GM06990 (cell line): ENCODE data around the gene ZNF90.
"Not testable (repeated sequence)": the region's sequence is repeated elsewhere in the genome, so short reads cannot be mapped to it uniquely, and the experiment has no call there.

Source experiments
- DNase-seq: peaks from one replicate; pipeline ENCODE4 v3.0.0-alpha.2; 2011; ENCODE audit not compliant: insufficient read length; ENCODE audit errors: extremely low read depth
- H3K27me3 ChIP-seq: replicated peaks from 2 replicates; pipeline ENCODE4 v1.6.0; 2011; ENCODE audit warnings: low read length; ENCODE audit not compliant: control insufficient read depth, insufficient read depth
- H3K36me3 ChIP-seq: 2 replicates; pipeline ENCODE4 v1.5.1; 2011; ENCODE audit warnings: low read length; ENCODE audit not compliant: control insufficient read depth, insufficient read depth
- H3K4me3 ChIP-seq: replicated peaks from 2 replicates; pipeline ENCODE4 v1.5.1; 2011; ENCODE audit warnings: low read depth, mild to moderate bottlenecking, control low read depth, low read length
- CTCF ChIP-seq: IDR thresholded peaks from 2 replicates; pipeline ENCODE4 v1.5.1; 2011; ENCODE audit warnings: low read length, control low read depth, mild to moderate bottlenecking, inconsistent platforms; ENCODE audit not compliant: insufficient read depth, poor library complexity, severe bottlenecking

The ZNF90 gene

GRCh38 chr19:20080656-20081055 is 2.9 kb downstream of the ZNF90 start:
- H3K27me3 ChIP-seq = no peaks in the 10 kb centered on the region
- H3K4me3 ChIP-seq = no peak overlapping the region
- no peaks in the 10 kb centered on the region for H3K36me3 ChIP-seq
- TF ChIP-seq CTCF = no peak
- DNase-seq = no peak

- not testable (repeated sequence) for DNase-seq, H3K4me3 ChIP-seq, H3K36me3 ChIP-seq, H3K27me3 ChIP-seq
These were observed 4.5 kb downstream of the ZNF90 start for GRCh38 chr19:20082232-20082833.

- H3K27me3 ChIP-seq, H3K4me3 ChIP-seq, DNase-seq, H3K36me3 ChIP-seq: not testable (repeated sequence)
These were observed 5.1 kb downstream of the ZNF90 start for GRCh38 chr19:20082876-20083275.

- DNase-seq = no peak
- Histone ChIP-seq H3K4me3 (no peak overlapping the region), H3K36me3 (no peaks in the 10 kb centered on the region; the same call in 1 of the 2 replicates), H3K27me3 (no peaks in the 10 kb centered on the region)
- TF ChIP-seq CTCF = no peak
These were observed 24.3 kb downstream of the ZNF90 start for GRCh38 chr19:20102097-20102496.

- no peak for TF ChIP-seq CTCF
- Histone ChIP-seq H3K4me3 (no peak overlapping the region), H3K36me3 (no peaks in the 10 kb centered on the region; the same call in 1 of the 2 replicates), H3K27me3 (no peaks in the 10 kb centered on the region)
- DNase-seq = no peak
These were observed 25.4 kb downstream of the ZNF90 start for GRCh38 chr19:20103091-20103740.

- no peaks in the 10 kb centered on the region; the same call in 1 of the 2 replicates for H3K36me3 ChIP-seq
- DNase-seq = no peak
- no peaks in the 10 kb centered on the region for H3K27me3 ChIP-seq
- H3K4me3 ChIP-seq = no peak overlapping the region
- TF ChIP-seq CTCF = no peak
These were observed 29.5 kb downstream of the ZNF90 start for GRCh38 chr19:20107301-20107700.

- not testable (repeated sequence) for H3K4me3 ChIP-seq, DNase-seq, H3K27me3 ChIP-seq, H3K36me3 ChIP-seq
These were observed 40.5 kb downstream of the ZNF90 start for GRCh38 chr19:20118064-20118839.
